Ramos (cell line): Measurements from ENCODE around the gene CHIT1.

Source experiments
- in situ Hi-C: fragments of 300-500 bp; cut with MboI; formaldehyde crosslinking; loops from one replicate; pipeline ENCODE4 v1.14.3; 2022; ENCODE audit warnings: low sequenced_read_pairs; ENCODE audit not compliant: unreplicated experiment

CHIT1 gene

GRCh38 chr1:203168991-203169390 lies 60.5 kb downstream of the CHIT1 start:
- in situ Hi-C loops: no loop called here

GRCh38 chr1:203168256-203168786 lies 61.2 kb downstream of the CHIT1 start:
- in situ Hi-C loops: no loop called here

- in situ Hi-C loops: no loop called here
Measured at GRCh38 chr1:203167913-203168200, 61.6 kb downstream of the CHIT1 start.

- in situ Hi-C loops: no loop called here
Measured at GRCh38 chr1:203167026-203167912, 62.2 kb downstream of the CHIT1 start.

GRCh38 chr1:203166192-203166940 lies 63.1 kb downstream of the CHIT1 start:
- in situ Hi-C loops: no loop called here
